H1 (cell line): ENCODE measurements around the gene PHTF2. TPM values are rescaled to one million over a fixed set of nuclear protein-coding genes. Genes with fewer than 3 reads are reported as not detected.

Experiments used
- CTCF ChIA-PET: fragments of 300-600 bp; sonication (Branson Sonifier 250); formaldehyde crosslinking; loops from one replicate; lab custom pipeline; 2021; ENCODE audit not compliant: partially characterized antibody; lab: Charles Lee
- POLR2A ChIA-PET: fragments of 300-600 bp; sonication (Branson Sonifier 250); formaldehyde crosslinking; loops from one replicate; lab custom pipeline; 2021; ENCODE audit warnings: inconsistent platforms; ENCODE audit not compliant: partially characterized antibody; lab: Charles Lee
- DNase-seq, 2 experiments: peaks; one replicate each; pipeline versions ENCODE4 v3.0.0 to v3.0.0-alpha.2; 2010 to 2022; ENCODE audit warnings: low spot score in 2 of 2, low read depth in 1 of 2, mixed read lengths in 1 of 2
- FAIRE-seq: peaks from 2 replicates; lab custom pipeline; 2011; peaks lifted over from hg19 to GRCh38; lab: Jason Lieb, UNC
- H2AFZ ChIP-seq: 2 replicates; pipeline ENCODE4 v1.8.1; 2012; ENCODE audit warnings: low read length, inconsistent platforms
- H2AK5ac ChIP-seq: 2 replicates; pipeline ENCODE4 v1.6.1; 2013; ENCODE audit warnings: low read depth, low read length
- H2BK120ac ChIP-seq: replicated peaks from 2 replicates; pipeline ENCODE3; 2013; ENCODE audit warnings: low read depth, low read length, inconsistent platforms
- H2BK12ac ChIP-seq: 2 replicates; pipeline ENCODE4 v1.6.1; 2013; ENCODE audit warnings: low read depth, low read length
- H2BK15ac ChIP-seq: 2 replicates; pipeline ENCODE4 v1.6.1; 2013; ENCODE audit warnings: low read length
- H2BK20ac ChIP-seq: 2 replicates; pipeline ENCODE4 v1.6.1; 2013; ENCODE audit warnings: low read length
- H2BK5ac ChIP-seq: 2 replicates; pipeline ENCODE4 v1.6.1; 2013; ENCODE audit warnings: low read depth, low read length
- H3K14ac ChIP-seq: 2 replicates; pipeline ENCODE4 v1.6.1; 2013; ENCODE audit warnings: inconsistent platforms; ENCODE audit not compliant: insufficient read length
- H3K18ac ChIP-seq: 2 replicates; pipeline ENCODE4 v1.6.1; 2013; ENCODE audit warnings: low read length; ENCODE audit errors: extremely low read depth
- H3K23ac ChIP-seq: 2 replicates; pipeline ENCODE4 v1.6.1; 2013; ENCODE audit warnings: inconsistent platforms; ENCODE audit not compliant: insufficient read length
- H3K23me2 ChIP-seq: 2 replicates; pipeline ENCODE4 v1.6.1; 2013; ENCODE audit warnings: low read depth, low read length
- H3K27ac ChIP-seq: 2 replicates; pipeline ENCODE4 v1.6.1; 2011; ENCODE audit warnings: low read depth, low read length, inconsistent platforms
- H3K27me3 ChIP-seq, 4 experiments: replicated peaks in 1 of 4; 1 replicate in 1 of 4; 2 replicates in 3 of 4; pipeline versions ENCODE4 v1.6.1 to v1.8.1; 2011 to 2013; ENCODE audit warnings: low read length in 3 of 4, mild to moderate bottlenecking in 3 of 4, inconsistent platforms in 2 of 4, mixed read lengths in 2 of 4, moderate library complexity in 1 of 4; ENCODE audit not compliant: control insufficient read depth in 3 of 4, insufficient read depth in 3 of 4; ENCODE audit errors: extremely low read depth in 1 of 4
- H3K36me3 ChIP-seq, 4 experiments: 2 replicates each; pipeline versions ENCODE4 v1.6.1 to v1.8.1; 2011 to 2013; ENCODE audit warnings: mild to moderate bottlenecking in 4 of 4, low read length in 3 of 4, moderate library complexity in 2 of 4, control low read depth in 1 of 4, inconsistent platforms in 1 of 4; ENCODE audit not compliant: insufficient read depth in 4 of 4, control insufficient read depth in 2 of 4
- H3K4ac ChIP-seq: replicated peaks from 2 replicates; pipeline ENCODE3; 2013; ENCODE audit warnings: low read length, low read depth, mixed read lengths, inconsistent platforms; ENCODE audit not compliant: insufficient read length
- H3K4me1 ChIP-seq, 4 experiments: replicated peaks in 1 of 4; 1 replicate in 1 of 4; 2 replicates in 3 of 4; pipeline versions ENCODE4 v1.6.1 to v1.8.1; 2011 to 2013; ENCODE audit warnings: low read length in 3 of 4, inconsistent platforms in 2 of 4, mixed read lengths in 1 of 4; ENCODE audit not compliant: insufficient read depth in 4 of 4, control insufficient read depth in 3 of 4
- H3K4me2 ChIP-seq, 2 experiments: 2 replicates each; pipeline versions ENCODE4 v1.6.1 to v1.8.1; 2011 to 2013; ENCODE audit warnings: low read depth in 2 of 2, low read length in 2 of 2, control low read depth in 1 of 2, inconsistent platforms in 1 of 2, mild to moderate bottlenecking in 1 of 2; ENCODE audit not compliant: insufficient read depth in 1 of 2
- H3K4me3 ChIP-seq, 4 experiments: fragments of 200-600, 300-600 bp in 1 of 4; sonication (generic), shearing (Covaris generic), sonication (Bioruptor Twin) in 1 of 4; 2 replicates each; pipeline versions ENCODE4 v1.5.1 to v1.8.1; 2011 to 2016; ENCODE audit warnings: low read length in 4 of 4, low read depth in 3 of 4, control low read depth in 2 of 4, inconsistent platforms in 2 of 4, mild to moderate bottlenecking in 2 of 4, mixed read lengths in 1 of 4, moderate library complexity in 1 of 4; ENCODE audit not compliant: insufficient read depth in 2 of 4; ENCODE audit errors: extremely low read depth in 1 of 4
- H3K56ac ChIP-seq: replicated peaks from 2 replicates; pipeline ENCODE3; 2013; ENCODE audit warnings: low read depth, mild to moderate bottlenecking, mixed read lengths, low read length, inconsistent platforms; ENCODE audit not compliant: insufficient read length
- H3K79me1 ChIP-seq: 2 replicates; pipeline ENCODE4 v1.6.1; 2013; ENCODE audit warnings: low read depth, low read length, control low read depth
- H3K79me2 ChIP-seq, 2 experiments: 2 replicates each; pipeline versions ENCODE4 v1.6.1 to v1.8.1; 2012 to 2013; ENCODE audit warnings: low read length in 2 of 2, mild to moderate bottlenecking in 2 of 2, inconsistent platforms in 1 of 2; ENCODE audit not compliant: insufficient read depth in 2 of 2, control insufficient read depth in 1 of 2
- H3K9ac ChIP-seq, 4 experiments: replicated peaks in 1 of 4; 1 replicate in 1 of 4; 2 replicates in 3 of 4; pipeline versions ENCODE4 v1.6.1 to v1.8.1; 2011 to 2013; ENCODE audit warnings: low read depth in 3 of 4, low read length in 3 of 4, control low read depth in 2 of 4, mild to moderate bottlenecking in 2 of 4, moderate library complexity in 2 of 4, inconsistent platforms in 1 of 4; ENCODE audit errors: extremely low read depth in 1 of 4
- H3K9me3 ChIP-seq, 2 experiments: 2 replicates each; pipeline versions ENCODE4 v1.6.1 to v1.8.1; 2012 to 2013; ENCODE audit warnings: mild to moderate bottlenecking in 2 of 2, moderate library complexity in 2 of 2, control low read depth in 1 of 2, inconsistent platforms in 1 of 2, low read depth in 1 of 2, low read length in 1 of 2, mixed read lengths in 1 of 2; ENCODE audit not compliant: insufficient read depth in 2 of 2
- H4K20me1 ChIP-seq, 2 experiments: replicated peaks in 1 of 2; 2 replicates each; pipeline versions ENCODE3 to v1.8.1; 2011 to 2013; ENCODE audit warnings: inconsistent platforms in 2 of 2, low read length in 2 of 2, mild to moderate bottlenecking in 1 of 2; ENCODE audit not compliant: insufficient read depth in 2 of 2, control insufficient read depth in 1 of 2
- H4K5ac ChIP-seq: 2 replicates; pipeline ENCODE4 v1.6.1; 2013; ENCODE audit warnings: low read length, low read depth, mixed read lengths, inconsistent platforms; ENCODE audit not compliant: insufficient read length
- H4K8ac ChIP-seq: 2 replicates; pipeline ENCODE4 v1.8.0; 2013; ENCODE audit warnings: mild to moderate bottlenecking, moderate library complexity, low read length, inconsistent platforms; ENCODE audit not compliant: insufficient read depth; ENCODE audit errors: extremely low read depth
- H4K91ac ChIP-seq: replicated peaks from 2 replicates; pipeline ENCODE3; 2013; ENCODE audit warnings: low read length, mixed read lengths, inconsistent platforms; ENCODE audit not compliant: insufficient read length
- SIN3A ChIP-seq, 2 experiments: IDR thresholded peaks in 1 of 2; conservative IDR thresholded peaks in 1 of 2; 2 replicates each; pipeline ENCODE4 v1.6.1; 2011 to 2012; ENCODE audit warnings: low read length in 2 of 2, improper control_type of control experiment in 1 of 2, low read depth in 1 of 2, mild to moderate bottlenecking in 1 of 2
- WGBS, 2 experiments: shearing (Covaris generic) in 1 of 2; methylation state at CpG; one replicate each; pipeline versions ENCODE4 v1.1.6 to v1.1.7; 2013 to 2015; ENCODE audit warnings: low lambda C conversion rate in 2 of 2, mixed read lengths in 2 of 2, inconsistent platforms in 1 of 2, low coverage in 1 of 2, missing lambda C conversion rate in 1 of 2; ENCODE audit not compliant: insufficient replicate concordance in 2 of 2, insufficient coverage in 1 of 2, insufficient read length in 1 of 2; ENCODE audit errors: extremely low coverage in 1 of 2, missing lambda C conversion rate in 1 of 2; 5-methylcytosine and 5-hydroxymethylcytosine counted together
- polyA plus RNA-seq, 7 experiments: library from polyadenylated mRNA; depleted of rRNA in 3 of 7; stranded (reverse) in 5 of 7; unstranded in 2 of 7; fragments of >200 nt in 5 of 7; fragments of 200-250 nt in 2 of 7; gene quantifications; 1 replicate in 5 of 7; 2 replicates in 1 of 7; 4 replicates in 1 of 7; pipeline versions ENCODE4 v1.2.1 to v1.2.3, GENCODE V29; 2011 to 2013; ENCODE audit warnings: missing spikeins in 2 of 7, mixed read lengths in 2 of 7
- total RNA-seq: library from RNA; stranded (reverse); fragmentation: NEBNext Ultra II Directional; extraction: Animal tissue kit (Norgen Biotek cat#: 25700); gene quantifications from 2 replicates; pipeline ENCODE4 v1.2.1, GENCODE V29; 2021
- TF ChIP-seq, protein P1 (sequence below): IDR thresholded peaks from 2 replicates; pipeline ENCODE4 v1.6.1; 2012; ENCODE audit warnings: low read length, inconsistent platforms

PHTF2 gene
- total and polyA plus RNA-seq, 2 of the 8 experiments (the other 6 are each of a cell fraction or from before 2014, with no cell fraction given) = 9.0 to 25.4 TPM

DNA sequence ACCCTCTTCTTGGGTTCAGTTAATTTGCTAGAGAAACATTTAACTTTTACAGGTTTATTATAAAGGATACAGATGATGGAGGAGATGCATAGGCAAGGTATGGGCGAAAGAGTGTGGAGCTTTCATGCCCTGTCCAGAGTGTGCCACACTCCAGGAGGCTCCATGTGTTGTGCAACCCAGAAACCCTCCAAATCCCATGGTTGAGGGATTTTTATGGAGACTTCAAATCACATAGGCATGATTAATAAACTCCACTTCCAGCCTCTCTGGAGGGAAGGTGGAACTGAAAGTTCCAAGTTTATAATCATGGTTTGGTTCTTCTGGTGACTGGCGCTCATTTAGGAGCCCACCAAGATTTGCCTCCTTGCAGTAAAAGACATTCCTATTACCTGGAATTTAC is 159.9 kb downstream of the PHTF2 start:
- 97% methylated on average over 2 of the region's 2 CpGs; no CpG with 5 or more reads in 1 of the 2 experiments for WGBS, 2 experiments
- Histone ChIP-seq H2BK12ac (no peak overlapping the region), H2BK120ac (no peak overlapping the region), H2BK20ac (no peak overlapping the region), H3K27ac (no peak overlapping the region), H3K9me3 (no peaks in the 10 kb centered on the region), H3K4me3 (no peak overlapping the region), H3K9ac (no peak overlapping the region), H3K4ac (no peak overlapping the region), H3K36me3 (no peaks in the 10 kb centered on the region), H3K27me3 (no peaks in the 10 kb centered on the region), H4K8ac (no peak overlapping the region), H3K4me1 (no peaks in the 10 kb centered on the region), H3K56ac (no peak overlapping the region), H3K14ac (no peak overlapping the region), H4K5ac (no peak overlapping the region), H3K18ac (no peak overlapping the region), H3K23me2 (no peaks in the 10 kb centered on the region), H3K23ac (no peak overlapping the region), H2BK5ac (no peak overlapping the region), H2AFZ (no peak overlapping the region), H4K20me1 (no peaks in the 10 kb centered on the region), H2AK5ac (no peak overlapping the region), H3K79me2 (no peaks in the 10 kb centered on the region), H2BK15ac (no peak overlapping the region), H3K79me1 (no peaks in the 10 kb centered on the region), H3K4me2 (no peak overlapping the region), H4K91ac (no peak overlapping the region)
- ChIA-PET POLR2A (no interaction called here), CTCF (no interaction called here)
- DNase-seq = no peak
- no peak for FAIRE-seq
- TF ChIP-seq, protein P1, sequence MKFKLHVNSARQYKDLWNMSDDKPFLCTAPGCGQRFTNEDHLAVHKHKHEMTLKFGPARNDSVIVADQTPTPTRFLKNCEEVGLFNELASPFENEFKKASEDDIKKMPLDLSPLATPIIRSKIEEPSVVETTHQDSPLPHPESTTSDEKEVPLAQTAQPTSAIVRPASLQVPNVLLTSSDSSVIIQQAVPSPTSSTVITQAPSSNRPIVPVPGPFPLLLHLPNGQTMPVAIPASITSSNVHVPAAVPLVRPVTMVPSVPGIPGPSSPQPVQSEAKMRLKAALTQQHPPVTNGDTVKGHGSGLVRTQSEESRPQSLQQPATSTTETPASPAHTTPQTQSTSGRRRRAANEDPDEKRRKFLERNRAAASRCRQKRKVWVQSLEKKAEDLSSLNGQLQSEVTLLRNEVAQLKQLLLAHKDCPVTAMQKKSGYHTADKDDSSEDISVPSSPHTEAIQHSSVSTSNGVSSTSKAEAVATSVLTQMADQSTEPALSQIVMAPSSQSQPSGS = no peak
- TF ChIP-seq SIN3A (conservative IDR thresholded peaks at IDR 0.05 in 1 of 2, IDR thresholded peaks at IDR 0.05 in 1 of 2; ENCODE audit: low read depth in 1 of 2, low read length in 2 of 2) = no peak
